Common myeloid progenitor, CD34-positive (primary cell): ENCODE results near the gene CTAGE4.
"Not testable (repeated sequence)": the region's sequence is repeated elsewhere in the genome, so short reads cannot be mapped to it uniquely, and the experiment has no call there.

Experiments used
- CTCF ChIA-PET: fragments of 350-600 bp; sonication (Branson Sonifier 250); formaldehyde crosslinking; loops from one replicate; lab custom pipeline; 2021; ENCODE audit warnings: antibody characterized with exemption; lab: Charles Lee
- POLR2A ChIA-PET: fragments of 350-600 bp; sonication (Branson Sonifier 250); formaldehyde crosslinking; loops from one replicate; lab custom pipeline; 2021; ENCODE audit warnings: antibody characterized with exemption; lab: Charles Lee
- DNase-seq, 3 donors: peaks; one replicate each; pipeline versions ENCODE4 v3.0.0 to v3.0.0-alpha.2; 2013
- H3K27ac ChIP-seq, 2 experiments: 1 replicate in 1 of 2; 2 replicates in 1 of 2; pipeline ENCODE4 v1.7.0; 2013; ENCODE audit warnings: inconsistent platforms in 2 of 2, low read length in 2 of 2, mild to moderate bottlenecking in 2 of 2, low read depth in 1 of 2, moderate library complexity in 1 of 2; ENCODE audit not compliant: severe bottlenecking in 2 of 2, insufficient read depth in 1 of 2, poor library complexity in 1 of 2
- H3K27me3 ChIP-seq, 5 experiments: replicated peaks in 2 of 5; 1 replicate in 3 of 5; 2 replicates in 2 of 5; pipeline versions ENCODE4 v1.6.1 to v1.7.0; 2013; ENCODE audit warnings: low read length in 4 of 5, mild to moderate bottlenecking in 2 of 5, moderate library complexity in 2 of 5, inconsistent platforms in 1 of 5; ENCODE audit not compliant: insufficient read depth in 5 of 5, control insufficient read depth in 4 of 5
- H3K36me3 ChIP-seq, 4 experiments: 1 replicate in 2 of 4; 2 replicates in 2 of 4; pipeline versions ENCODE4 v1.6.1 to v1.7.0; 2013; ENCODE audit warnings: low read length in 3 of 4, control low read depth in 1 of 4, mild to moderate bottlenecking in 1 of 4; ENCODE audit not compliant: control insufficient read depth in 4 of 4, insufficient read depth in 4 of 4
- H3K4me1 ChIP-seq, 4 experiments: 1 replicate in 3 of 4; 2 replicates in 1 of 4; pipeline versions ENCODE4 v1.6.1 to v1.7.1; 2013; ENCODE audit warnings: low read length in 3 of 4, mild to moderate bottlenecking in 3 of 4, control low read depth in 1 of 4, inconsistent platforms in 1 of 4, moderate library complexity in 1 of 4; ENCODE audit not compliant: control insufficient read depth in 4 of 4, insufficient read depth in 4 of 4; ENCODE audit errors: control extremely low read depth in 1 of 4
- H3K4me3 ChIP-seq, 7 experiments: 1 replicate in 4 of 7; 2 replicates in 3 of 7; pipeline versions ENCODE4 v1.5.1 to v1.7.0; 2013; ENCODE audit warnings: mild to moderate bottlenecking in 7 of 7, low read length in 6 of 7, moderate library complexity in 6 of 7, inconsistent platforms in 2 of 7, low read depth in 2 of 7, control low read depth in 1 of 7; ENCODE audit not compliant: insufficient read depth in 4 of 7, control insufficient read depth in 1 of 7; ENCODE audit errors: extremely low read depth in 1 of 7
- H3K9me3 ChIP-seq, 5 experiments: 1 replicate in 4 of 5; 2 replicates in 1 of 5; pipeline versions ENCODE4 v1.6.1 to v1.7.1; 2013; ENCODE audit warnings: low read length in 4 of 5, mild to moderate bottlenecking in 2 of 5, inconsistent platforms in 1 of 5, low read depth in 1 of 5, moderate library complexity in 1 of 5; ENCODE audit not compliant: control insufficient read depth in 4 of 5, insufficient read depth in 2 of 5; ENCODE audit errors: control extremely low read depth in 1 of 5
- WGBS: methylation state at CpG from one replicate; pipeline ENCODE4 v1.1.5; 2013; ENCODE audit not compliant: insufficient coverage; 5-methylcytosine and 5-hydroxymethylcytosine counted together

Gene CTAGE4

DNA sequence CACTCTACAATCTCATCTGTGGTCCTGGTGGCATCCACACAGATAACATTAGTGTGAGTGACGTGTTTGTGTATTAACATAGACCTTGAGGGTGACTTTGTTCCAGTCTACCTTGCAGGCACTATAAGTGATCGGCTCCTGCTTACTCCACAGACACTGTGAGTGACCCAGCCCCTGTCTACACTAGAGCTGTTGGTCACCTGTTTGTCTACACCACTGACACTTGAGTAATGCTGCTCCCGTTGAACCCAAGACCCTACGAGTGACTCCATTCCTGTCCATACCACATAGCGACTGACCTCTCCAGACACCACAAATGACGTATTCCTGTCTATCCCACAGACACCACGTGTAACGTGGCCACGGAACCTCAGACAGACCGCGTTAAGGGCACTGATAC lies 10.5 kb downstream of the CTAGE4 start:
- DNase-seq, POLR2A ChIA-PET, CTCF ChIA-PET: not testable (repeated sequence)

GRCh38 chr7:144194453-144194852 lies 11.2 kb downstream of the CTAGE4 start:
- CTCF ChIA-PET, POLR2A ChIA-PET, DNase-seq, H3K4me1 ChIP-seq, H3K36me3 ChIP-seq, H3K4me3 ChIP-seq, H3K9me3 ChIP-seq, H3K27ac ChIP-seq, H3K27me3 ChIP-seq: not testable (repeated sequence)
- no CpG with 5 or more reads among the region's 6 CpGs for WGBS

More for the DNA sequence above, 10.5 kb downstream of the CTAGE4 start:
- not testable (repeated sequence) for H3K9me3 ChIP-seq, H3K27me3 ChIP-seq, H3K27ac ChIP-seq, H3K4me1 ChIP-seq, H3K36me3 ChIP-seq, H3K4me3 ChIP-seq
- no CpG with 5 or more reads among the region's 11 CpGs for WGBS

- POLR2A ChIA-PET = not testable (repeated sequence)
Observed at GRCh38 chr7:144195212-144195872, 12.1 kb downstream of the CTAGE4 start, which contains the start of gene ARHGEF35. ARHGEF35 (minus strand) TSS chr7:144195833; CDS start chr7:144188383, 7,450 bp downstream.

GRCh38 chr7:144198934-144199333 lies 15.7 kb downstream of the CTAGE4 start:
- H3K4me1 ChIP-seq, POLR2A ChIA-PET, H3K4me3 ChIP-seq, CTCF ChIA-PET, H3K9me3 ChIP-seq, H3K27ac ChIP-seq, H3K27me3 ChIP-seq, DNase-seq, H3K36me3 ChIP-seq: not testable (repeated sequence)
- WGBS = 100% methylated on average over 1 of the region's 4 CpGs

More at GRCh38 chr7:144195212-144195872, 12.1 kb downstream of the CTAGE4 start, which contains the start of gene ARHGEF35:
- H3K36me3 ChIP-seq, H3K27me3 ChIP-seq, CTCF ChIA-PET, H3K4me3 ChIP-seq, H3K4me1 ChIP-seq, H3K9me3 ChIP-seq, DNase-seq, H3K27ac ChIP-seq: not testable (repeated sequence)
- no CpG with 5 or more reads among the region's 51 CpGs for WGBS

DNA sequence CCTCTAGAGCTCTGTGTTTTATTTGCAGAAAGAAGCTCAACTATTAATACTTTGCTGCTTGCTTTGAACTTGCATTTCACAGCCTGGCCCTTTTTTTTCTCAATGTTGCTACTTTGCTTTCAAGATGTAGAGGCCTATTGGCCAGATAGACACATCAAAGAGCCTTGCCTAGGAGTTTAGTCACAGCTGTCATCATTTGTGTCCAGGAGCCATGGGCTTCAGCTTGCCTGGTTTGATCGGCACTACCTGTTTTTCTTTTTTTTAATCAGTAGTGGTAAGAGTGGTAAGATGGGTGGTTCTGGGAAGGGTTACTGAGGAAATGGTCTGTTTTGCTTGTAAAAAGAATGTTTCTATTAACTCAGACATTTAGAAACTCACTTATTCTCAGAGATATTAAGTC lies 18.7 kb downstream of the CTAGE4 start:
- H3K9me3 ChIP-seq, H3K36me3 ChIP-seq, H3K4me1 ChIP-seq, H3K27me3 ChIP-seq, CTCF ChIA-PET, POLR2A ChIA-PET, H3K27ac ChIP-seq, H3K4me3 ChIP-seq, DNase-seq: not testable (repeated sequence)
- no CpG with 5 or more reads among the region's 1 CpG for WGBS

DNA sequence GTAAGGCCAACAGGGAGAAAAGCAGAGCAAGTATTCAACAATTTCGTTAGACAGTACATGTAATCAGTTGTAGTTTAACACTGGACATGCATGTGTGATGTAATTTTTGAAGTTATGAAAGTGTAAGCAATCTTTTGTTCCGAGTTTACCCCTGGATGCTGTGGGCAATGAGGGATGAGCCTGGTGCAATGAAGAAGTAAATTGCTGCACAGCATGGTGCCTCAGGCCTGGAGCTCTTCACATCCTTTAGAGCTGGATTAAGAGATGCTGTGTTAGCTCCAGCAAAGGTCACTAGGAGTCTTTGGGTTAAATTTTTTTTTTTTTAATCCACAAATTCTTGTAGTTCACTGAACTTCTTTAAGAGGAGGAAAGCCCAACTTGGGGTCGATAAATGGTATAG lies 19.8 kb downstream of the CTAGE4 start:
- POLR2A ChIA-PET, H3K27ac ChIP-seq, H3K36me3 ChIP-seq, H3K4me1 ChIP-seq, H3K4me3 ChIP-seq, H3K27me3 ChIP-seq, CTCF ChIA-PET, H3K9me3 ChIP-seq, DNase-seq: not testable (repeated sequence)
- no CpG with 5 or more reads among the region's 3 CpGs for WGBS

- H3K9me3 ChIP-seq, CTCF ChIA-PET, H3K4me1 ChIP-seq, POLR2A ChIA-PET, H3K36me3 ChIP-seq, H3K27me3 ChIP-seq, H3K27ac ChIP-seq, DNase-seq, H3K4me3 ChIP-seq: not testable (repeated sequence)
- no CpG with 5 or more reads among the region's 5 CpGs for WGBS
Observed at GRCh38 chr7:144205306-144205705, 22.0 kb downstream of the CTAGE4 start.
